ENCODE results near the gene CDK14.

The CDK14 gene

DNA sequence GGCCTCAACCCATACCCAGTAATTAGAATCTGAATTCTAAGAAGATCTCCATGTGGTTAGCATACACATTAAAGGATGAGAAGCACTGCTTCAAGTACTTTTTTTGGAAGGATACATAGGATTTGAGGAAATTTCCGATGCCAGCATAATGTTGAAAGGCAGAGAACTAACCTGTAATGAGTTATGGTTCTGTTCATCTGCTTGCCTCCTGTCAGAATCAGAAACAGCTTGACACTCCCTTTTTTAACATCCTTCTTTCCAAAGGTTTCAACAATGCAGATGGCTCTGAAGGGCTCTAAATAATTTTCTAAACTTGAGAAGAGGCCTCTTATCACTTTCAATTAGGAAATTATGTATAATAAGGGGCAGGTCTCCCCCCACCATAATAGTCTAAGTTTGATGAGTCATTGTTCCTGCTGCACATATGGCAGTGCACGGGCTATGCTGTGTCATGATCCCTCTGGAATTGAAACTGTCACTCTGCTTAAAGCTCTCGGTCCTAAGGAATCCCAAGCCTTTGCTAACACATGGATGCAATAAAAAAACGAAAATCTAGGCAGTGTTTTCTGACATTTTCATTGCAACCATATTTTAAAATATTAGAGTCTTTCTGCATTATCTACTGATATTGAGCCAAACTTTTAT is 376.9 kb downstream of the CDK14 start:
- DNase-seq = no peak

DNA sequence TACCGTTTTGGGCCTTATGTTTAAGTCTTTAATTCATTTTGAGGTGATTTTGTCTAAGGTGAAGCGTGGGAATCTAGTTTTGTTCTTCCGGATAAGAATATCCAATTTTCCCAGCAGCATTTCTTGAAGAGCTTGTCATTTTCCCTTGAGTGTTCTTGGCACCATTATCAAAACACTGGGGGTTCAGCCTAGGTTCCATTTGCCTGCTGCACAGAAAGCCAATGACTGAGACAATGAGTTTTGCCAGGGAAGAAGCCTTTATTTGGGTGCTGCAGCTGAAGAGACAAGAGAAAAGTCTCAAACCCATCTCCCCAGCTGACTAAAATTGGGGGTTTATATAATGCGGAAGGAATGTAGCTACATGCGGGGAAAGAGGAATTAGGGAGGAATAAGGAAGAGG is 380.9 kb downstream of the CDK14 start:
- no peak for DNase-seq

DNA sequence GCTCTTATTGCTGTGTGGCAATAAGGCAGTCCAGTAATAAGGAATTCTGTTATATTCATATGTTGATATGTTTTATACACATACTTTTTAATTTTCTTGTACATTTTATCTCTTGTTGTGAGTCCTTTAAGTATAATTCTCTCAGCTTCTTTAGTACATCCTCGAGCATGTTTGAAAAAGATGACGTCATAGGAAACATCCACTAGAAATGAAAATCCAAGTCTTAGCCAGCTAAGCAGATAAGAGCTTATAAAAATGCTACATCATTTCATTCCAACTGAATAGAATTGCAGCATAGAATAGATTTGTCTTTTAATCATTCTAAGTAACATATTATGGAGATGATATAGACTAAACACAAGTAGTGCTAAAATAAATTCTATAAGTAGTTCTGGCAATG is 384.4 kb downstream of the CDK14 start:
- DNase-seq = no peak

GRCh38 chr7:90982228-90982627 is 386.1 kb downstream of the CDK14 start:
- DNase-seq = no peak

DNA sequence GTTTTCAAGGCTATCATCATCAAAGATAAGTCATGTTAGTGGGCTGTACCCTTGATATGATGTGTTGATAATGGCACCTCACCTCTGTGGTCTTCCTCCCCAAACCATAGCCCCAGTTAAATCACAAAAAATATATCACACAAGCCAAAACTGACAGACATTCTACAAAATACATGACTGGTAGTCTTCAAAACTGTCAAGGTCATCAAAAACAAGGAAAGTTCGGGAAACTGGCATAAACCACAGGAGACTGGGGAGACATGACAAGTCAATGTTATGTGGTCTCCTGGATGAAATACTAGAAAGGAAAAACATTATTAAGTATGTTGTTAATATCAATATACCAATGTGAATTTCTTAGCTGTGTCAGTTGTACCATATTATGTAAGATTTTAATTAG is 388.6 kb downstream of the CDK14 start:
- no peak for DNase-seq

DNA sequence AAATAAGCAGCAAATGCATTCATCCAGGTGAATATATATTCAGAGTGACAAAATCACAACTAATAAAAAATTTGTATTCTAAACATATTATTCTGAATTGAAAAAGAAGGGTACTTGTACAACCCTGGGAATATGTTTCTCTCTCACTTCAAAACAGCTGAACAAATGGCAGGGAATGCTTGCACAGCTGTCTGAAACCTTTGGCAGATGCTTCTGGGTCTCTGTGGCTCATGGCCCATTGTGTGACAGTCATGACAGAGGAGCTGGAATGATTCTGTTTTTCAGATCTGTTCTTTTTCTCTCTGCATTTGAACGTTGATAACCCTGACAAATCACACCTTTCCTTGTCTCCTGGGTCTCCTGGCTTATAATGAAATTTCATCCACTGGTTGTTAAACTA is 392.4 kb downstream of the CDK14 start:
- DNase-seq = no peak

- no peak for DNase-seq
Measured at GRCh38 chr7:90988996-90989765, 393.1 kb downstream of the CDK14 start.

DNA sequence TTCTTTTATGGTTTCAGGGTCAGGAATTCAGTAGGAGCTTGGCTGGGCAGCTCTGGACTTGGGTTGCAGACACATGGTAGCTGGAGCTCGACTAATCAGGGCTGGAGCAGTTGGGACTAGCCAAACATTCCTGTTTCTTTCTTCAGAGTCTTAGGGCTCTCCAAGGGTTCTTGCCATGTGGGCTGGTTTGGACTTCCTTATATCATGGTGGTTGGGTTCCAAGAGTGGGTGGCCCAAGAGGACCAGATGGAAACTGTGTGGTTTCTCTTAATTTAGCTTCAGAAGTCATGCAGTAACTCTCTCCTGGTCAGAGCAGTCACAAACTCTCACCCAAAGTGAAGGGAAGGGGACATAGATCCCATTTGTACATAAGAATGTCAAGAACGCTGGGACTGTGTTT is 398.0 kb downstream of the CDK14 start:
- no peak for DNase-seq

GRCh38 chr7:90994601-90995000 is 398.5 kb downstream of the CDK14 start:
- DNase-seq = no peak

GRCh38 chr7:90995996-90996395 is 399.9 kb downstream of the CDK14 start:
- no peak for DNase-seq

DNA sequence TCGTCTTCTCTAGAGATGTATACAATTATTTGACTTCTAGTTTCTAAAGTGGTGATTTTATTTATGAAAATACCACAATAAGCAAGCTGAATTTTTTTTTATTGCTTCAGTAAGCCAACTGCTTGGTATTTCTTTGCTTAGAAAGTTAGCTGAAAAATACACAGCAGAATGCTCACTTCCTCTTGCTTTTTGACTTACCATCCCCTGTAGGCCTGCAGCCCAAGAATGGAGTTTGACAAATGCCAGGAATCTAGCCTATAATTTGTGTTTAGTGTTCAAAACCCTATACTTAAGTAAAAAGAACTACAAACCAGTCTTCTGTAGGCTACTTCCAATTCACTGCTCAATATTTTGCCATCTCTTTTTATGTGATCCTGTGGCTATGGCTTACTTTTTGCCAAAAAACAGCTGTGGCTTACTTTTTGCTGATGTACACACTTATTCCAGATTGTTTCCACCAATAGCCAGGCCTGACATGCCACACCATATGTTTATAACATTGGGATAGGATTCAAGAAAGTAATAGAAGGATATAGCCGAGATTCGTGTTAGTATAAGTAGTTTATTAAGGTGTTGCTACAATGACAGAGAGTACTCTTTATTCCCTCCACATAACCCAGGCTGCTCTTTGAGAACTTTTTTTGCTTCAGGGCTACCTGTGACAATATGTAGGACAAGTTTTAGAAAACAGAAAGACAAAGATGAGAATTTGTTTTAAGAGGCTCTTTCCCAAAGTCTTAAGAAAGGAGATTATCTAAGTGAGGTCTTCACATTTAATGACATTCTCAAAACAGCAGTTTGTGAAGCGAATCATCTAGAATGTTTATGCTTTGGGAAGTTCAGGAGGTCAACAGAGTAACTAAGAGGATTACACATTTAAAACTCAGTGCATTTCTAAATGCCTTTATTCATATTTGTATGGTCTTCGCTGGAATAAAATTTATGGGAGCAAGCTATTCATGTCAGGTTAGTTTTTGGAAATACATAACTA is 404.2 kb downstream of the CDK14 start:
- no peak for DNase-seq

DNA sequence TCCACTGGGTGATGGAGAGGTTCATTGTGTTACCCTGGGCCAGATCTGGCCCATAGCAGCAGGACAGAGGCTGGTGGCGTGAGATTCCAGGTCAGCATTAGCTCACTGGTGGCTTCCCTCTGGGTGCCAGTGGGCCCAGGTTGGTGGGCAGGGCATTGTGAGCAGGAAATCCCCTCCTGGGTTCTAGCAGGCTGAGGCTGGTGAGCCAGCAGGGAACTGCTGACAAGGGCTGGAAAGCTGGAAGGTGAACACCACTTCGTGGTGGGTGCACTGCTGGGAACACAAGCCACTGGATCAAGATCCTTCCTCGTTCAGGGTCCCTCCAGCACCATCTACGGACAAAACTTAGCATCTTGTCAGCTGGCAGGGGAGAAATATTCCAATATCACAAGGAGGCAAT is 408.9 kb downstream of the CDK14 start:
- no peak for DNase-seq

DNA sequence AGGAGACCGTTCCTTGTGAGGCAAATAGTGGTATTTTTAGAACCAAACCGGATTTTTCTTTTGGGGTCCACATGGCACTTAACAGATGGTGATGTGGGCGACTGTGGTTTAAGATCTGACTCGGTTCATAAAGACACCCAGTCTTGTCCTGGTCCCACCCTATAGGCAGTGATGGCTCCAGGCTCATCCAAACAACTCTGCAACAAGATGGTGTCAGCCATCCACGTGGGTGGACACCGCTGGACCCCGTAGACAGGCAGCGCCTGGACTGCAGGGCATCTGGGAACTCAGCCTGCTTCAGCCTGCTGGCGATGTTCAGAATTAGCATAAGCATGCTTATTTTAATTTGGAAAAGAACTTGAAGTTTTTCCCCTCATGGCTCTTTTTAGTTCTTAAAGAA is 409.7 kb downstream of the CDK14 start:
- no peak for DNase-seq

DNA sequence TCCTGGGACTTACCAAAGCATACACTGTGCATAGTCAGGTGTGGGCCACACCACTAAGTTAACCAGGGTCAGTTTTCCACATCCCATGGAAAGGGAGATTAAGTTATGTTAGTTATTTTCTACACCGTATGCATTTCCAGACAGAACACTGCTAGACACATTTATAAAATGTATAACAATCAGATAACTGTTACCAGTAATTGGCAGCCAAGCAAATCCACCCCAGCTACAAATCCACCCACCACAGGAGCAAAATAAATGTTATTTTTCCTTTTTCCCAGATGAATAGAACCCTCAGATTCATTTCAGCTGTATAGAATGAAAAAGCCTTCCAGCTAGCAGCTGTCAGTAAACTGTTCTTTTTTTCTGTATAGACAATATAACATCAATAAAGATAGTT is 411.2 kb downstream of the CDK14 start:
- DNase-seq = no peak

DNA sequence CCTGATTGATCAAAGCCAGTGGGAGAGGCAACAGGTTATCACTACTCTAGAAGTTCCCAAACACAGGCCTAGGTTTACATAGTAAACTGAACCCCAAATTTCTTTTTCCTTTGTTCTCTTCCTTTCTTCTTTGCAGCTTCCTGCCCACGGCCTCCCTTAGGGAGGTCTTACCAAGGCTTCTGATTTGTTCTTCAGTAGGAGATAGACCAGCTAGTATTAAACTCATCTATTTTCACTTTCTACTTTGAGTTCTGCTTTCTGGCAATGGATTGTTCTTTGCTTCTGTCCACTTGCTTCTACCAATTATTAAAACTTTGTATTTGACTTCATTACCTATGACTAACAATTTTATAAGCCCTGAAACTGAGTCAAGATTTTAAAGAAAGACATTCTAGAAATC is 417.0 kb downstream of the CDK14 start:
- DNase-seq = no peak

GRCh38 chr7:91019686-91020385 is 423.7 kb downstream of the CDK14 start:
- DNase-seq = no peak

GRCh38 chr7:91020636-91021385 is 424.7 kb downstream of the CDK14 start:
- no peak for DNase-seq

- DNase-seq = no peak
Measured at GRCh38 chr7:91021956-91022355, 425.8 kb downstream of the CDK14 start.

- DNase-seq = no peak
Measured at GRCh38 chr7:91025906-91026390, 429.8 kb downstream of the CDK14 start.

GRCh38 chr7:91029688-91030087 is 433.6 kb downstream of the CDK14 start:
- DNase-seq = no peak

GRCh38 chr7:91030680-91031380 is 434.7 kb downstream of the CDK14 start:
- no peak for DNase-seq
